AG09319 (cell line): ENCODE results near the gene FRMD6.
"Not testable (repeated sequence)": the region's sequence is repeated elsewhere in the genome, so short reads cannot be mapped to it uniquely, and the experiment has no call there.

Source experiments
- DNase-seq: peaks from one replicate; pipeline ENCODE4 v3.0.0-alpha.2; 2010; ENCODE audit warnings: low read depth; ENCODE audit errors: extremely low read depth
- CTCF ChIP-seq: IDR thresholded peaks from 2 replicates; pipeline ENCODE4 v1.5.1; 2011; ENCODE audit warnings: low read depth, mild to moderate bottlenecking, inconsistent platforms, low read length, moderate library complexity

Gene FRMD6

GRCh38 chr14:51743588-51744000 lies 91.9 kb downstream of the FRMD6 start:
- TF ChIP-seq CTCF = no peak
- no peak for DNase-seq

- DNase-seq = no peak
- no peak for TF ChIP-seq CTCF
Observed at GRCh38 chr14:51744372-51745130, 92.8 kb downstream of the FRMD6 start.

GRCh38 chr14:51746823-51747222 lies 95.1 kb downstream of the FRMD6 start:
- DNase-seq = not testable (repeated sequence)

GRCh38 chr14:51750542-51750941 lies 98.8 kb downstream of the FRMD6 start:
- DNase-seq = no peak
- no peak for TF ChIP-seq CTCF

- DNase-seq = not testable (repeated sequence)
Observed at GRCh38 chr14:51751611-51752345, 100.1 kb downstream of the FRMD6 start.

- DNase-seq = not testable (repeated sequence)
Observed at GRCh38 chr14:51757756-51758155, 106.0 kb downstream of the FRMD6 start.

- DNase-seq = no peak
- TF ChIP-seq CTCF = no peak
Observed at GRCh38 chr14:51759950-51760349, 108.2 kb downstream of the FRMD6 start.

GRCh38 chr14:51765726-51766125 lies 114.0 kb downstream of the FRMD6 start:
- DNase-seq = not testable (repeated sequence)

GRCh38 chr14:51766586-51766985 lies 114.9 kb downstream of the FRMD6 start:
- DNase-seq = not testable (repeated sequence)

GRCh38 chr14:51769261-51769660 lies 117.6 kb downstream of the FRMD6 start:
- DNase-seq = not testable (repeated sequence)
